ENCODE measurements around the gene GPR75. TPM values are rescaled to one million over a fixed set of nuclear protein-coding genes. Genes with fewer than 3 reads are reported as not detected.

Gene GPR75
- total and polyA plus RNA-seq, 2 of the 8 experiments (the other 6 are each of a cell fraction or from before 2014, with no cell fraction given) = 3.5 to 4.3 TPM

DNA sequence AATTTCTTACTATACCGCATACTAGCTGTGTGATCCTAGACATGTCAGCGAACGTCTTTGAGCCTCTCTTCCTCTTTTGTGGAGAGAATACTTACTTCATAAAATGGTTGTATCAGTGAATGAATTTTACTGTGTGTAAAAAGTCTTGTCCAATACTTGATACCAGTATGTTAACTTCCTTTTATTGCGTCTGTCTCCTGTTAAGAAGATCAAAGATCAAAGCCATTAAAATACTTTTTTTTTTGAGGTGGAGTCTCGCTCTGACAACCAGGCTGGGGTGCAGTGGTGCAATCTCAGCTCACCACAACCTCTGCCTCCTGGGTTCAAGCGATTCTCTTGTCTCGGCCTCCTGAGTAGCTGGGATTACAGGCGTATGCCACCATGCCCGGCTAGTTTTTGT, 39.7 kb downstream of the GPR75 start (continued):
- no peak for TF ChIP-seq MAFK (IDR thresholded peaks at IDR 0.05; ENCODE audit: low read depth, low read length)
- no peak for TF ChIP-seq YY1 (IDR thresholded peaks at IDR 0.05; ENCODE audit: low read depth, low read length)

Measured in H1 (cell line).